ENCODE results near the gene FAM234B. TPM values are rescaled to one million over a fixed set of nuclear protein-coding genes. Genes with fewer than 3 reads are reported as not detected.
"Not testable (repeated sequence)": the region's sequence is repeated elsewhere in the genome, so short reads cannot be mapped to it uniquely, and the experiment has no call there.

FAM234B gene
- total RNA-seq, 1 experiment from 2014 or later = 11.4 TPM

- Mint-ChIP-seq H3K9me3 (ENCODE audit: unreplicated experiment) (peaks cover 16% of the 10 kb centered on the region), H3K36me3 (ENCODE audit: insufficient read depth, unreplicated experiment) (peaks cover 6% of the 10 kb centered on the region), H3K27me3 (ENCODE audit: insufficient read depth, unreplicated experiment) (no peaks in the 10 kb centered on the region), H3K27ac (ENCODE audit: unreplicated experiment) (no peak overlapping the region), H3K4me3 (ENCODE audit: unreplicated experiment) (no peak overlapping the region), H3K4me1 (ENCODE audit: low read depth, unreplicated experiment) (peaks cover 11% of the 10 kb centered on the region)
- POLR2A ChIA-PET = no interaction called here
- BruUV-seq (replicated peaks) = no TSS peak
- Histone ChIP-seq H3K4me3 (ENCODE audit: low read depth, low read length) (no peak overlapping the region), H3K27me3 (replicated peaks; ENCODE audit: control insufficient read depth, insufficient read depth, low read length) (no peaks in the 10 kb centered on the region), H3K9me3 (peaks cover 1% of the 10 kb centered on the region; the same call in 1 of the 2 replicates), H3K4me1 (peaks cover 7% of the 10 kb centered on the region), H3K36me3 (ENCODE audit: control insufficient read depth, insufficient read depth, low read length) (no peaks in the 10 kb centered on the region)
- CTCF ChIA-PET = interaction anchor here (1.5 kb wide), 1 partner anchor 165 kb away, joined by 4 read pairs; no protein-coding TSS in a partner anchor
- TF ChIP-seq, protein P1, sequence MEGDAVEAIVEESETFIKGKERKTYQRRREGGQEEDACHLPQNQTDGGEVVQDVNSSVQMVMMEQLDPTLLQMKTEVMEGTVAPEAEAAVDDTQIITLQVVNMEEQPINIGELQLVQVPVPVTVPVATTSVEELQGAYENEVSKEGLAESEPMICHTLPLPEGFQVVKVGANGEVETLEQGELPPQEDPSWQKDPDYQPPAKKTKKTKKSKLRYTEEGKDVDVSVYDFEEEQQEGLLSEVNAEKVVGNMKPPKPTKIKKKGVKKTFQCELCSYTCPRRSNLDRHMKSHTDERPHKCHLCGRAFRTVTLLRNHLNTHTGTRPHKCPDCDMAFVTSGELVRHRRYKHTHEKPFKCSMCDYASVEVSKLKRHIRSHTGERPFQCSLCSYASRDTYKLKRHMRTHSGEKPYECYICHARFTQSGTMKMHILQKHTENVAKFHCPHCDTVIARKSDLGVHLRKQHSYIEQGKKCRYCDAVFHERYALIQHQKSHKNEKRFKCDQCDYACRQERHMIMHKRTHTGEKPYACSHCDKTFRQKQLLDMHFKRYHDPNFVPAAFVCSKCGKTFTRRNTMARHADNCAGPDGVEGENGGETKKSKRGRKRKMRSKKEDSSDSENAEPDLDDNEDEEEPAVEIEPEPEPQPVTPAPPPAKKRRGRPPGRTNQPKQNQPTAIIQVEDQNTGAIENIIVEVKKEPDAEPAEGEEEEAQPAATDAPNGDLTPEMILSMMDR (IDR thresholded peaks at IDR 0.05; ENCODE audit: insufficient read depth in 1 of 2, low read depth in 1 of 2, low read length in 1 of 2, severe bottlenecking in 1 of 2, unreplicated experiment in 1 of 2) = no peak
- intact Hi-C loops (cut with micrococcal nuclease; ENCODE audit: unreplicated experiment) = no loop called here
- DNase-seq = no peak
Measured at GRCh38 chr12:13046964-13047363, 2.8 kb downstream of the FAM234B start.

DNA sequence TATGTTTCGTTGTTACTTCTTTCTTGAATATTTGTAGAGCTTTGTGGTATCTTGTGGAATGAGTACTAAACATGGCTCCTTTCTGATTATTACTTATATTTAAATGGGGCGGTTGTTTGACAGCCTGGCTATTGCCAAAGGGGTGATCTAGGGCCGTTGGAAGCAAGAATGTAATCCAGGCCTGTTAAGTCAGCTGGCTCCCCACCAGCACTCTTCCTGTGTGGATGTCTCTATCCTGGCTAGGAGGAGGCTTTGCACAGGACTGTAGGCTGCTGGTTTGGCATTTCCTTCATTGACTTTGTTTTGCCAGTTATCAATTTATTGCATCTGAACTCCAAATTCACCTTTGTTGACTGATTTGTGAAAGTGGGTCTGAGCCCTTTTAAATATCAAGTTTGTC lies 5.6 kb downstream of the FAM234B start:
- TF ChIP-seq, protein P1 (IDR thresholded peaks at IDR 0.05; ENCODE audit: insufficient read depth in 1 of 2, low read depth in 1 of 2, low read length in 1 of 2, severe bottlenecking in 1 of 2, unreplicated experiment in 1 of 2) = no peak
- Mint-ChIP-seq H3K27me3 (ENCODE audit: insufficient read depth, unreplicated experiment) (no peaks in the 10 kb centered on the region), H3K9me3 (ENCODE audit: unreplicated experiment) (peaks cover 43% of the 10 kb centered on the region), H3K27ac (ENCODE audit: unreplicated experiment) (no peak overlapping the region), H3K36me3 (ENCODE audit: insufficient read depth, unreplicated experiment) (peaks cover 9% of the 10 kb centered on the region), H3K4me3 (ENCODE audit: unreplicated experiment) (no peak overlapping the region), H3K4me1 (ENCODE audit: low read depth, unreplicated experiment) (peaks cover 11% of the 10 kb centered on the region)
- Histone ChIP-seq H3K36me3 (ENCODE audit: control insufficient read depth, insufficient read depth, low read length) (no peaks in the 10 kb centered on the region), H3K4me1 (peaks cover 7% of the 10 kb centered on the region), H3K4me3 (ENCODE audit: low read depth, low read length) (no peak overlapping the region), H3K9me3 (peaks cover 25% of the 10 kb centered on the region), H3K27me3 (replicated peaks; ENCODE audit: control insufficient read depth, insufficient read depth, low read length) (no peaks in the 10 kb centered on the region)
- intact Hi-C loops (cut with micrococcal nuclease; ENCODE audit: unreplicated experiment) = no loop called here
- POLR2A ChIA-PET = no interaction called here
- CTCF ChIA-PET = interaction anchor here (0.6 kb wide), 1 partner anchor 163 kb away, joined by 3 read pairs; no protein-coding TSS in a partner anchor
- BruUV-seq (replicated peaks) = no TSS peak
- no peak for DNase-seq

- Histone ChIP-seq H3K27me3 (replicated peaks; ENCODE audit: control insufficient read depth, insufficient read depth, low read length) (no peaks in the 10 kb centered on the region), H3K9me3 (peaks cover 25% of the 10 kb centered on the region), H3K4me1 (no peaks in the 10 kb centered on the region; the same call in 1 of the 2 replicates), H3K4me3 (ENCODE audit: low read depth, low read length) (no peak overlapping the region), H3K36me3 (ENCODE audit: control insufficient read depth, insufficient read depth, low read length) (no peaks in the 10 kb centered on the region)
- intact Hi-C loops (cut with micrococcal nuclease; ENCODE audit: unreplicated experiment) = no loop called here
- no peak for DNase-seq
- CTCF ChIA-PET = no interaction called here
- no peaks in the 10 kb centered on the region for H3K27me3 Mint-ChIP-seq (ENCODE audit: insufficient read depth, unreplicated experiment)
- H3K27ac Mint-ChIP-seq (ENCODE audit: unreplicated experiment) = no peak overlapping the region
- peaks cover 11% of the 10 kb centered on the region for H3K4me1 Mint-ChIP-seq (ENCODE audit: low read depth, unreplicated experiment)
- H3K4me3 Mint-ChIP-seq (ENCODE audit: unreplicated experiment) = no peak overlapping the region
- POLR2A ChIA-PET = no interaction called here
- TF ChIP-seq, protein P1 (IDR thresholded peaks at IDR 0.05; ENCODE audit: insufficient read depth in 1 of 2, low read depth in 1 of 2, low read length in 1 of 2, severe bottlenecking in 1 of 2, unreplicated experiment in 1 of 2) = no peak
- BruUV-seq (replicated peaks) = no TSS peak
- H3K36me3 Mint-ChIP-seq (ENCODE audit: insufficient read depth, unreplicated experiment) = peaks cover 7% of the 10 kb centered on the region
- peaks cover 43% of the 10 kb centered on the region for H3K9me3 Mint-ChIP-seq (ENCODE audit: unreplicated experiment)
Measured at GRCh38 chr12:13052421-13052820, 8.2 kb downstream of the FAM234B start.

- Mint-ChIP-seq H3K9me3 (ENCODE audit: unreplicated experiment) (peaks cover 43% of the 10 kb centered on the region), H3K4me1 (ENCODE audit: low read depth, unreplicated experiment) (peaks cover 11% of the 10 kb centered on the region)
- H3K4me3 ChIP-seq (ENCODE audit: low read depth, low read length); H3K4me3 Mint-ChIP-seq (ENCODE audit: unreplicated experiment); H3K27me3 ChIP-seq (replicated peaks; ENCODE audit: control insufficient read depth, insufficient read depth, low read length); H3K27me3 Mint-ChIP-seq (ENCODE audit: insufficient read depth, unreplicated experiment); H3K36me3 ChIP-seq (ENCODE audit: control insufficient read depth, insufficient read depth, low read length); BruUV-seq (replicated peaks); POLR2A ChIA-PET; H3K36me3 Mint-ChIP-seq (ENCODE audit: insufficient read depth, unreplicated experiment); CTCF ChIA-PET; H3K4me1 ChIP-seq; intact Hi-C loops (cut with micrococcal nuclease; ENCODE audit: unreplicated experiment); H3K27ac Mint-ChIP-seq (ENCODE audit: unreplicated experiment): not testable (repeated sequence)
- peak in 1 of 2 experiments; percentile 43 for DNase-seq
- peaks cover 25% of the 10 kb centered on the region for H3K9me3 ChIP-seq
Measured at GRCh38 chr12:13053617-13054016, 9.4 kb downstream of the FAM234B start.

Measured in Caco-2 (cell line).